Neuronal stem cell (in vitro differentiated cells): ENCODE data around the gene MTTP.

Experiments used
- DNase-seq: peaks from one replicate; pipeline ENCODE4 v3.0.0-alpha.2; 2013; ENCODE audit warnings: low spot score
- H2AFZ ChIP-seq: one replicate; pipeline ENCODE4 v1.6.1; 2013; ENCODE audit warnings: mild to moderate bottlenecking, low read length, inconsistent platforms
- H2AK5ac ChIP-seq: 2 replicates; pipeline ENCODE4 v1.6.1; 2013; ENCODE audit warnings: low read depth, mild to moderate bottlenecking, inconsistent platforms, low read length, moderate library complexity, mixed read lengths
- H2BK120ac ChIP-seq: 2 replicates; pipeline ENCODE4 v1.6.1; 2013; ENCODE audit warnings: low read depth, mild to moderate bottlenecking, inconsistent platforms, low read length, moderate library complexity, mixed read lengths
- H2BK12ac ChIP-seq: one replicate; pipeline ENCODE4 v1.6.1; 2013; ENCODE audit warnings: low read length, inconsistent platforms
- H2BK15ac ChIP-seq: 2 replicates; pipeline ENCODE4 v1.6.1; 2013; ENCODE audit warnings: mild to moderate bottlenecking, low read length, inconsistent platforms, mixed read lengths
- H2BK5ac ChIP-seq: one replicate; pipeline ENCODE4 v1.6.1; 2013; ENCODE audit warnings: inconsistent platforms, mild to moderate bottlenecking, low read length, moderate library complexity
- H3K14ac ChIP-seq: one replicate; pipeline ENCODE4 v1.6.1; 2013; ENCODE audit warnings: low read length, inconsistent platforms
- H3K18ac ChIP-seq: 2 replicates; pipeline ENCODE4 v1.6.1; 2013; ENCODE audit warnings: low read length, inconsistent platforms
- H3K23ac ChIP-seq: 2 replicates; pipeline ENCODE4 v1.6.1; 2013; ENCODE audit warnings: low read depth, mild to moderate bottlenecking, mixed read lengths, low read length, inconsistent platforms; ENCODE audit not compliant: poor library complexity
- H3K27ac ChIP-seq: replicated peaks from 3 replicates; pipeline ENCODE4 v1.5.1; 2013; ENCODE audit warnings: low read length, inconsistent platforms
- H3K27me3 ChIP-seq, 3 experiments: 2 replicates each; pipeline ENCODE4 v1.6.1; 2013; ENCODE audit warnings: low read length in 3 of 3, mild to moderate bottlenecking in 2 of 3, inconsistent platforms in 1 of 3, low read depth in 1 of 3, mixed read lengths in 1 of 3, moderate library complexity in 1 of 3; ENCODE audit not compliant: control insufficient read depth in 3 of 3, insufficient read depth in 3 of 3
- H3K36me3 ChIP-seq, 2 donors: replicated peaks in 1 of 2; 2 replicates each; pipeline ENCODE4 v1.6.1; 2013; ENCODE audit warnings: low read length in 2 of 2; ENCODE audit not compliant: control insufficient read depth in 2 of 2, insufficient read depth in 2 of 2
- H3K4ac ChIP-seq: 2 replicates; pipeline ENCODE4 v1.6.1; 2013; ENCODE audit warnings: inconsistent platforms, mild to moderate bottlenecking, low read length, moderate library complexity
- H3K4me1 ChIP-seq, 2 donors: 1 replicate in 1 of 2; 2 replicates in 1 of 2; pipeline ENCODE4 v1.6.1; 2013; ENCODE audit warnings: low read length in 2 of 2, low read depth in 1 of 2; ENCODE audit not compliant: control insufficient read depth in 2 of 2, insufficient read depth in 1 of 2
- H3K4me2 ChIP-seq: one replicate; pipeline ENCODE4 v1.6.1; 2013; ENCODE audit warnings: mild to moderate bottlenecking, low read length, inconsistent platforms; ENCODE audit not compliant: insufficient read depth, poor library complexity, severe bottlenecking
- H3K4me3 ChIP-seq, 2 donors: 2 replicates each; pipeline ENCODE4 v1.5.1; 2013; ENCODE audit warnings: low read length in 2 of 2, mild to moderate bottlenecking in 2 of 2, inconsistent platforms in 1 of 2, moderate library complexity in 1 of 2
- H3K79me1 ChIP-seq: one replicate; pipeline ENCODE4 v1.6.1; 2013; ENCODE audit warnings: low read depth, mild to moderate bottlenecking, inconsistent platforms, low read length, moderate library complexity
- H3K9ac ChIP-seq: one replicate; pipeline ENCODE4 v1.6.1; 2013; ENCODE audit warnings: mild to moderate bottlenecking, low read depth, low read length, inconsistent platforms; ENCODE audit not compliant: poor library complexity
- H3K9me3 ChIP-seq, 2 donors: replicated peaks in 1 of 2; 2 replicates each; pipeline versions ENCODE3 to v1.6.1; 2013; ENCODE audit warnings: low read length in 2 of 2, mild to moderate bottlenecking in 2 of 2, inconsistent platforms in 1 of 2, low read depth in 1 of 2, mixed read lengths in 1 of 2, moderate library complexity in 1 of 2; ENCODE audit not compliant: control insufficient read depth in 2 of 2, insufficient read depth in 1 of 2
- H4K8ac ChIP-seq: one replicate; pipeline ENCODE4 v1.6.1; 2013; ENCODE audit warnings: low read depth, mild to moderate bottlenecking, inconsistent platforms, low read length, moderate library complexity
- H4K91ac ChIP-seq: one replicate; pipeline ENCODE4 v1.6.1; 2013; ENCODE audit warnings: low read length, low read depth, mild to moderate bottlenecking, inconsistent platforms; ENCODE audit not compliant: poor library complexity
- WGBS, 2 donors: extraction: QIAGEN DNeasy Blood & Tissue Kit; methylation state at CpG; one replicate each; pipeline ENCODE4 v1.1.7; 2013; ENCODE audit warnings: missing lambda C conversion rate in 2 of 2, mixed read lengths in 1 of 2; ENCODE audit not compliant: insufficient read length in 2 of 2, insufficient replicate concordance in 1 of 2; ENCODE audit errors: extremely low coverage in 2 of 2; 5-methylcytosine and 5-hydroxymethylcytosine counted together

MTTP gene

DNA sequence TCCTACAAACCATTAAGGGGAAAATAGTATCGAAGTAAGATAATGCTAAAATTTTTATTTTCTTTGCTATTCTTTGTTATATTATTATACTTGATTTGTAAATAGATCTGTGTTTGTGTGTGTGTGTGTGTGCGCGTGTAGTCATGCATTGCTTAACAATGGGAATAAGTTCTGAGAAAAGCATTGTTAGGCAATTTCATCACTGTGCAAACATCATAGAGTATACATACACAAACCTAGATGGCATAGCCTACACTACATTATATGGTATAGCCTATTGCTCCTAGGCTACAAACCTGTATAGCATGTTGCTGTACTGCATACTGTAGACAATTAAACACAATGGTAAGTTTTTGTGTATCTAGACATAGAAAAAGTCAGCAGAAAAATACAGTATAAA lies 17.1 kb downstream of the MTTP start:
- Histone ChIP-seq H3K27me3 (no peaks in the 10 kb centered on the region), H3K23ac (no peak overlapping the region), H3K36me3 (peaks cover 0 to 37% of the 10 kb centered on the region in 2 donors), H2AK5ac (no peak overlapping the region), H2BK5ac (no peak overlapping the region), H3K18ac (no peak overlapping the region), H2AFZ (no peak overlapping the region), H3K79me1 (no peaks in the 10 kb centered on the region), H3K9me3 (no peaks in the 10 kb centered on the region), H2BK15ac (no peak overlapping the region), H2BK12ac (no peak overlapping the region), H3K27ac (no peak overlapping the region), H3K4ac (no peak overlapping the region), H4K91ac (no peak overlapping the region), H3K4me2 (no peak overlapping the region), H3K4me3 (no peak overlapping the region), H3K14ac (no peak overlapping the region), H3K4me1 (no peaks in the 10 kb centered on the region), H2BK120ac (no peak overlapping the region), H3K9ac (no peak overlapping the region), H4K8ac (no peak overlapping the region)
- WGBS, 2 donors = no CpG with 5 or more reads among the region's 3 CpGs
- DNase-seq = no peak

GRCh38 chr4:99593781-99594641 lies 19.4 kb downstream of the MTTP start:
- Histone ChIP-seq H3K4ac (no peak overlapping the region), H3K14ac (no peak overlapping the region), H2AFZ (no peak overlapping the region), H2AK5ac (no peak overlapping the region), H2BK15ac (no peak overlapping the region), H3K27ac (no peak overlapping the region), H3K36me3 (peaks cover 0 to 39% of the 10 kb centered on the region in 2 donors), H3K9ac (no peak overlapping the region), H4K91ac (no peak overlapping the region), H2BK12ac (no peak overlapping the region), H3K27me3 (no peaks in the 10 kb centered on the region), H3K4me3 (no peak overlapping the region), H4K8ac (no peak overlapping the region), H3K4me2 (no peak overlapping the region), H3K18ac (no peak overlapping the region), H3K4me1 (no peaks in the 10 kb centered on the region), H3K79me1 (no peaks in the 10 kb centered on the region), H3K9me3 (no peaks in the 10 kb centered on the region), H2BK120ac (no peak overlapping the region), H3K23ac (no peak overlapping the region), H2BK5ac (no peak overlapping the region)
- DNase-seq = no peak
- WGBS, 2 donors = no CpG with 5 or more reads among the region's 4 CpGs

GRCh38 chr4:99594818-99595217 lies 20.2 kb downstream of the MTTP start:
- H3K4me2 ChIP-seq = no peak overlapping the region
- H3K4me1 ChIP-seq = no peaks in the 10 kb centered on the region
- H4K8ac ChIP-seq = no peak overlapping the region
- no peaks in the 10 kb centered on the region for H3K79me1 ChIP-seq
- H2BK120ac ChIP-seq = no peak overlapping the region
- DNase-seq = no peak
- H4K91ac ChIP-seq = no peak overlapping the region
- no peaks in the 10 kb centered on the region for H3K9me3 ChIP-seq
- H2BK12ac ChIP-seq = no peak overlapping the region
- H3K36me3 ChIP-seq = peaks cover 0 to 31% of the 10 kb centered on the region in 2 donors
- no peaks in the 10 kb centered on the region for H3K27me3 ChIP-seq
- no peak overlapping the region for H3K14ac ChIP-seq
- no peak overlapping the region for H2AK5ac ChIP-seq
- H3K27ac ChIP-seq = no peak overlapping the region
- no peak overlapping the region for H3K23ac ChIP-seq
- H2BK15ac ChIP-seq = no peak overlapping the region
- H3K9ac ChIP-seq = no peak overlapping the region
- no peak overlapping the region for H3K4me3 ChIP-seq
- H2AFZ ChIP-seq = no peak overlapping the region
- no peak overlapping the region for H3K4ac ChIP-seq
- WGBS, 2 donors = no CpG with 5 or more reads among the region's 2 CpGs
- no peak overlapping the region for H3K18ac ChIP-seq
- H2BK5ac ChIP-seq = no peak overlapping the region

DNA sequence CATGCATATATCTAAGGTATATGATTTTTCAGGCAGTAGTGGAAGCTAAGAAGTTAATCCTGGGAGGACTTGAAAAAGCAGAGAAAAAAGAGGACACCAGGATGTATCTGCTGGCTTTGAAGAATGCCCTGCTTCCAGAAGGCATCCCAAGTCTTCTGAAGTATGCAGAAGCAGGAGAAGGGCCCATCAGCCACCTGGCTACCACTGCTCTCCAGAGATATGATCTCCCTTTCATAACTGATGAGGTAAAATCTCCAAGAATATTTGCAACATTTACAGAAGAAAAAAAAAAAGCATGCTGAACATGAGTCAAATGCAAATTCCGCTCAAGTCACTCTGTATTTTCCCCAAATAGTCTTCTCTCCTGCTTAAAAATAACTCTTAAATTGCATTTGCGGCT lies 32.1 kb downstream of the MTTP start:
- H4K8ac ChIP-seq = no peak overlapping the region
- no CpG with 5 or more reads among the region's 2 CpGs for WGBS, 2 donors
- no peaks in the 10 kb centered on the region for H3K4me1 ChIP-seq
- no peaks in the 10 kb centered on the region for H3K9me3 ChIP-seq
- H3K27ac ChIP-seq = no peak overlapping the region
- no peak overlapping the region for H3K9ac ChIP-seq
- H3K4ac ChIP-seq = no peak overlapping the region
- no peak overlapping the region for H2AK5ac ChIP-seq
- peaks cover 0 to 46% of the 10 kb centered on the region in 2 donors for H3K36me3 ChIP-seq
- H3K4me2 ChIP-seq = no peak overlapping the region
- no peak for DNase-seq
- H3K4me3 ChIP-seq = no peak overlapping the region
- no peaks in the 10 kb centered on the region for H3K79me1 ChIP-seq
- H2BK120ac ChIP-seq = no peak overlapping the region
- H3K27me3 ChIP-seq = no peaks in the 10 kb centered on the region
- no peak overlapping the region for H2BK15ac ChIP-seq
- H4K91ac ChIP-seq = no peak overlapping the region
- H3K18ac ChIP-seq = no peak overlapping the region
- H2AFZ ChIP-seq = no peak overlapping the region
- no peak overlapping the region for H3K23ac ChIP-seq
- H2BK5ac ChIP-seq = no peak overlapping the region
- no peak overlapping the region for H3K14ac ChIP-seq
- no peak overlapping the region for H2BK12ac ChIP-seq
